Fibroblast of pulmonary artery (primary cell): ENCODE measurements around the gene STRIP1.

ENCODE experiments used
- DNase-seq: peaks from one replicate; pipeline ENCODE4 v3.0.0-alpha.2; 2010; ENCODE audit warnings: low read depth
- H3K4me3 ChIP-seq: replicated peaks from 2 replicates; pipeline ENCODE4 v1.5.1; 2011; ENCODE audit warnings: low read depth, mild to moderate bottlenecking, control low read depth, low read length, moderate library complexity
- CTCF ChIP-seq: IDR thresholded peaks from 2 replicates; pipeline ENCODE4 v1.5.1; 2011; ENCODE audit warnings: mild to moderate bottlenecking, control low read depth, low read length, inconsistent platforms; ENCODE audit errors: missing control alignments

Gene STRIP1

GRCh38 chr1:109990302-109990653 lies 44.1 kb upstream of the STRIP1 start:
- no peak for TF ChIP-seq CTCF
- H3K4me3 ChIP-seq: no peak overlapping the region
- DNase-seq: no peak

- DNase-seq: no peak
- H3K4me3 ChIP-seq: no peak overlapping the region
- no peak for TF ChIP-seq CTCF
These were observed 43.0 kb upstream of the STRIP1 start for GRCh38 chr1:109991400-109991925.

- no peak for TF ChIP-seq CTCF
- no peak overlapping the region for H3K4me3 ChIP-seq
- peak; percentile 52 for DNase-seq
These were observed 40.5 kb upstream of the STRIP1 start for GRCh38 chr1:109993885-109994284.

- no peak overlapping the region for H3K4me3 ChIP-seq
- no peak for DNase-seq
- TF ChIP-seq CTCF: no peak
These were observed 39.8 kb upstream of the STRIP1 start for GRCh38 chr1:109994654-109995053.

GRCh38 chr1:109995536-109995935 lies 38.9 kb upstream of the STRIP1 start:
- no peak for DNase-seq
- H3K4me3 ChIP-seq: no peak overlapping the region
- no peak for TF ChIP-seq CTCF

GRCh38 chr1:109996476-109996875 lies 37.9 kb upstream of the STRIP1 start:
- no peak overlapping the region for H3K4me3 ChIP-seq
- DNase-seq: peak; percentile 39
- no peak for TF ChIP-seq CTCF

GRCh38 chr1:109997204-109997866 lies 37.1 kb upstream of the STRIP1 start:
- DNase-seq: no peak
- TF ChIP-seq CTCF: no peak
- H3K4me3 ChIP-seq: no peak overlapping the region
